Omental fat pad (tissue), 4 donors: ENCODE results near the gene ZCRB1. TPM values are rescaled to one million over a fixed set of nuclear protein-coding genes. Genes with fewer than 3 reads are reported as not detected.

Source experiments
- ATAC-seq: fragments of 150-250 bp; one replicate; pipeline ENCODE4 v1.9.1; 2016; ENCODE audit warnings: mild to moderate bottlenecking, moderate library complexity; ENCODE audit not compliant: low FRiP score
- DNase-seq: peaks from one replicate; pipeline ENCODE4 v3.0.0-alpha.2; 2019; ENCODE audit warnings: low spot score
- total RNA-seq, 4 donors: library from RNA; depleted of rRNA; stranded (reverse); fragments of >200 nt; gene quantifications; one replicate each; pipeline ENCODE4 v1.1.0, GENCODE V29; 2016
- TF ChIP-seq, protein P1 (sequence below), 3 donors: fragments of 450-650 bp; IDR thresholded peaks; one replicate each; pipeline ENCODE4 v1.5.1; 2016 to 2017; ENCODE audit warnings: antibody characterized with exemption in 3 of 3, mild to moderate bottlenecking in 3 of 3, moderate library complexity in 2 of 3

Gene ZCRB1
- total RNA-seq, 4 donors from 2014 or later, result 22.3 to 31.0 (median 25.5) TPM

DNA sequence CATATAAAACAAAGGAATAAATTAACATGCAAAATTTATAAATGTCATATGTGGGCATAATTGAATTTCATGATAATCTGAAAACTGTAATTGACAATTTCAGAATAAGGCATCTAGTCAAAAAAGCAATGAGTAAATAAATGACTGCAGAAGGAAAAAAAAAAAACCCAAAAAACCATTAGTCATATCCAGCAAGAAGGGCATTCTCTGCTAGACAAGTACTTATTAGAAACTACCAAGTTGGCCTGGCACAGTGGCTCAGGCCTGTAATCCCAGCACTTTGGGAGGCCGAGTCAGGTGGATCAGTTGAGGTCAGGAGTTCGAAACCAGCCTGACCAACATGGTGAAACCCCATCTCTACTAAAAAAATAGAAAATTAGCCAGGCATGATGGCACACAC, 17.5 kb downstream of the ZCRB1 start:
- DNase-seq (no peak), ATAC-seq (no peak)
- TF ChIP-seq, protein P1, sequence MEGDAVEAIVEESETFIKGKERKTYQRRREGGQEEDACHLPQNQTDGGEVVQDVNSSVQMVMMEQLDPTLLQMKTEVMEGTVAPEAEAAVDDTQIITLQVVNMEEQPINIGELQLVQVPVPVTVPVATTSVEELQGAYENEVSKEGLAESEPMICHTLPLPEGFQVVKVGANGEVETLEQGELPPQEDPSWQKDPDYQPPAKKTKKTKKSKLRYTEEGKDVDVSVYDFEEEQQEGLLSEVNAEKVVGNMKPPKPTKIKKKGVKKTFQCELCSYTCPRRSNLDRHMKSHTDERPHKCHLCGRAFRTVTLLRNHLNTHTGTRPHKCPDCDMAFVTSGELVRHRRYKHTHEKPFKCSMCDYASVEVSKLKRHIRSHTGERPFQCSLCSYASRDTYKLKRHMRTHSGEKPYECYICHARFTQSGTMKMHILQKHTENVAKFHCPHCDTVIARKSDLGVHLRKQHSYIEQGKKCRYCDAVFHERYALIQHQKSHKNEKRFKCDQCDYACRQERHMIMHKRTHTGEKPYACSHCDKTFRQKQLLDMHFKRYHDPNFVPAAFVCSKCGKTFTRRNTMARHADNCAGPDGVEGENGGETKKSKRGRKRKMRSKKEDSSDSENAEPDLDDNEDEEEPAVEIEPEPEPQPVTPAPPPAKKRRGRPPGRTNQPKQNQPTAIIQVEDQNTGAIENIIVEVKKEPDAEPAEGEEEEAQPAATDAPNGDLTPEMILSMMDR (IDR thresholded peaks at IDR 0.05), result no peak

DNA sequence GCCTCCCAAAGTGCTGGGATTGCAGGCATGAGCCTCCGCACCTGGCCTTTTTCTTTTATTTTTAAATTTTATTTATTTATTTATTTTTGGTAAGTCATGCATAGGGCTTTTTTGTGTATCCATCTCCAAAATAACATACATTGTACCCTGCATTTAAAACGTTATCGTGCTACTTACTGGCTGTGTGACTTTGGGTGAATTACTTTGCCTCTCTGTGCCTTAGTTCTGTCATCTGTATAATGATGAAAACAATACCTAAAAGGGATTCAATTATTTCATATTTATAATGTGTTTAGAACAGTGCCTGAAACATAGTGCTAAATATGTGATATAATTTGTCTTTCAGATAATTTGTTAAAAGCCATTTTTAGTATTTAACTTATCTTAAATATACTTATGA, 19.6 kb downstream of the ZCRB1 start:
- ATAC-seq, result no peak
- TF ChIP-seq, protein P1 (IDR thresholded peaks at IDR 0.05), result no peak
- no peak for DNase-seq

DNA sequence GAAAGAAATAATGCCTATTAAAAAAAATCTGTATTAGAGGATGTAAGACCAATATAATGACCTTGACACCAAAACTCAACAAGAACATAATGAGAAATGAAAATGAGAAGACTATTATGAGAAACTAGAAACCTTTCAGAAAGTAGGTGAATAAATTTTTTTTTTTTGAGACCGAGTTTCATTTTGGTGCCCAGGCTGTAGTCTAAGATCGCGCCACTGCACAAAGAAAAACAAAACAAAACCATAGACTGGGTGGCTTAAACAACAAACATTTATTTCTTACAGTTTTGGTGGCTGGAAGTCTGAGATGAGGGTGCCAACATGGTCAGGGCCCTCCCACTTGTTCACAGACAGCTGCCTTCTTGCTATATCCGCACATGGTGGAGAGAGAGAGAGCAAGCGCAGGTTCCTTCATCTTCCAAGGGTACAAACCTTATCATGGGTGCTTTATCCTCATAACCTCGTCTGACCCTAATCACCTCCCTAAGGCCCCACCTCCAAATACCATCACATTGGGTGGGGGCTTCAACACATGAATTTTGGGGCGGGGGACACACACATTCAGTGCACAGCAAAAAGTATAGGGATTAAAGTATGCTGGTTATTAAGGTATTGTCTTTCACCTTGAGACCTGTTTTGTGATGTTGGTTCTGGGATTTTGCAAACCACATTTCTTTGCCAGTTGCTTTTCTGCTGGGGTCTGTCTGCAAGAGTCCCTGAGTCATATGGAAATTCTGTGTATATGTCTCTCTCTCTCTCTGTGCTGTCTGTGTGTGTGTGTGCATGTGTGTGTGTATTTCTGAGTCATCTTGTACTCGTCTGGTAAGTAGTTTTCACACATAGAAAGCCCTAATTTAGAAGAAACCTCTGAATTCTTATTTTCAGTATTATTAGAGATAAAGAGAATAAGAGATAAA, 26.2 kb downstream of the ZCRB1 start:
- ATAC-seq (no peak), DNase-seq (no peak)
- TF ChIP-seq, protein P1 (IDR thresholded peaks at IDR 0.05), result no peak

DNA sequence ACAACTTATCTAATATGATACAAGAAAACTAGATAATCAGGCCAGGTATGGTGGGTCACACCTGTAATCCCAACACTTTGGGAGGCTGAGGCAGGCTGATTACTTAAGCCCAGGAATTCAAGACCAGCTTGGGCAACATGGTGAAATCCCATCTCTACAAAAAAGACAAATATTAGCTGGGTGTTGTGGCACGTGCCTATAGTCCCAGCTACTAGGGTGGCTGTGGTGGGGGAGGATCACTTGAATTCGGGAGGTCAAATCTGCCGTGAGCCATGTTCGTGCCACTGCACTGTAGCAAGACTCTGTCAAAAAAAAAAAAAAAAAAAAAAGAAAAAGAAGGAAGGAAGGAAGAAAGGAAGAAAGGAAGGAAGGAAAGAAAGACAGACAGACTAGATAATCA, 27.0 kb downstream of the ZCRB1 start:
- ATAC-seq (no peak), DNase-seq (no peak)
- TF ChIP-seq, protein P1 (IDR thresholded peaks at IDR 0.05), result no peak

DNA sequence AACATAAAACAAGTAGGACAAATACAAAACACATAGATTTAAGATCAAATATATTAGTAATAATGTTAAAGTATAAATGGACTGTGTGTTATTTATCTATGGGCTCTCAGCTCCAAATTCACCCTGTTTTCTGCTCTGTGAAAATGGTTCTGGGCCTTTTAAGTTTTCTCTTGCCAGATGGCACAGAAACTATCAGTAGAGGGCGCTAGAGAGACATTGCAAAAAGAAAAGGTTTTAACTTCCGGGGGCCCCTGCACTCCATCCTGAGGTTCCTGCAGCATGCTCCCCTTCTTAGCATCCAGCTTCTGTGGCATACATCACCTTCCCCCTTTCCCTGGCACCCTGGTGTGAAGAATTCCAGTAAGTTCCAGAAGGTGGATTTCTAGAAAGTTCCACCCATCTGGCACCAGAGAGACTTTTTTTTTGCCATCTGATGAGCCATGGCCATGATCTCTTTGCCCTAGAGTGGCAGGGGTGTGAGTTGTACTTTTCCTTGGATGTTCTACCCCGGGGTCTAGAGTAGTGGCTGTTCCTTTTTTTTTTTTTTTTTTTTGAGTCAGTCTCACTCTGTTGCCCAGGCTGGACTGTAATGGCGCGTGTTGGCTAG, 29.3 kb downstream of the ZCRB1 start:
- ATAC-seq (no peak), DNase-seq (no peak)
- TF ChIP-seq, protein P1 (IDR thresholded peaks at IDR 0.05), result no peak

DNA sequence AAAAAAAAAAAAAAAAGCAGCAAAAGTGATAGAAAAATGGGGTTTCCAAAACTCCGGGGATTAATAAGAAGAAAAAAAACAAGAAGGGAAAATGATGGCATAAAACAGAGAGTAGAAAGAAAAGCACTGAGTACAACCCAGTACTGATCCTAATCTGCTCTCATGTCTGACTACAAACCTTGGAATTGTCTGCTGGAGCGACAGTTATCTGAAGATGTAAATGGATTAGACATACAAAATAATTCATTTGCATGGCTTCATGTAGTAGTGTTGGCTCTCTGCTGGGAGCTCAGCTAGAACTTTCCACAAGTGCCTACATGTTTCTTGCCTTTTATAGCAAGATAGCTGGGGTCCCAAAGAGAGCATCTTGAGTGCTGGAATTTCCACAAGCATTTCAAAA, 34.2 kb downstream of the ZCRB1 start:
- DNase-seq, result no peak
- ATAC-seq, result no peak
- TF ChIP-seq, protein P1 (IDR thresholded peaks at IDR 0.05), result no peak
